GM18519 (cell line): ENCODE data around the gene KCNN2.

Experiments
- ATAC-seq: cut with Tn5 transposase; IDR thresholded peaks from one replicate; pipeline ENCODE4 v1.9.1; 2021; ENCODE audit warnings: mild to moderate bottlenecking, moderate library complexity; ENCODE audit not compliant: unreplicated experiment, low FRiP score

KCNN2 gene

DNA sequence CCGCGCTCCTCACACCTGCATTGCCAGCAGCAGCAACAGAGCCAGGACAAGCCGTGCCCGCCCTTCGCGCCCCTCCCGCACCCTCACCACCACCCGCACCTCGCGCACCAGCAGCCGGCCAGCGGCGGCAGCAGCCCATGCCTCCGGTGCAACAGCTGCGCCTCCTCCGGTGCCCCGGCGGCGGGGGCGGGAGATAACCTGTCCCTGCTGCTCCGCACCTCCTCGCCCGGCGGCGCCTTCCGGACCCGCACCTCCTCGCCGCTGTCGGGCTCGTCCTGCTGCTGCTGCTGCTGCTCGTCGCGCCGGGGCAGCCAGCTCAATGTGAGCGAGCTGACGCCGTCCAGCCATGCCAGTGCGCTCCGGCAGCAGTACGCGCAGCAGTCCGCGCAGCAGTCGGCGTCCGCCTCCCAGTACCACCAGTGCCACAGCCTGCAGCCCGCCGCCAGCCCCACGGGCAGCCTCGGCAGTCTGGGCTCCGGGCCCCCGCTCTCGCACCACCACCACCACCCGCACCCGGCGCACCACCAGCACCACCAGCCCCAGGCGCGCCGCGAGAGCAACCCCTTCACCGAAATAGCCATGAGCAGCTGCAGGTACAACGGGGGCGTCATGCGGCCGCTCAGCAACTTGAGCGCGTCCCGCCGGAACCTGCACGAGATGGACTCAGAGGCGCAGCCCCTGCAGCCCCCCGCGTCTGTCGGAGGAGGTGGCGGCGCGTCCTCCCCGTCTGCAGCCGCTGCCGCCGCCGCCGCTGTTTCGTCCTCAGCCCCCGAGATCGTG is 517 bp downstream of the KCNN2 start:
- peak; percentile 17 for ATAC-seq

- ATAC-seq = no peak
Observed at GRCh38 chr5:114362977-114363761, 1.3 kb downstream of the KCNN2 start.

GRCh38 chr5:114363837-114364236 is 2.0 kb downstream of the KCNN2 start:
- peak; percentile 24 for ATAC-seq

DNA sequence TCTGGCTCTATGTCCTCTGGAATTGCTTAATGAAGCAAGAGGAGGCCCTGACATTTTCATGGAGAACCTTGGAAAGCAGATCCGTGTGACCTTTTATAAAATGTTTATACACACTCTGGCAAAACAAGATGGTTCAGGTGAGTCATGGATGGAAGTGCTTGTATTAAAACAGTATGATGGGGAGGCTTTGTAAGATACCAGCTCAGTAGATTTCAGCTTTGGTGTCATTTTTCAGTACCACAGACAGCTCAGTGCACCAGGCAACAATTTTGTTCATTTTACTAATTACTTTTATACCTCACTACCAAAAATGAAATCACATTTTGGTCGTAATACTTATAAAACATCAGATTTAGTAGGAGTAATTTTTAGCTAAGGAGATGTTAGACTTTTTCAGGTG is 5.2 kb downstream of the KCNN2 start:
- ATAC-seq = no peak

GRCh38 chr5:114369680-114370417 is 8.0 kb downstream of the KCNN2 start:
- ATAC-seq = no peak

- no peak for ATAC-seq
Observed at GRCh38 chr5:114377050-114377844, 15.4 kb downstream of the KCNN2 start.

- ATAC-seq = no peak
Observed at GRCh38 chr5:114377946-114378345, 16.1 kb downstream of the KCNN2 start.

GRCh38 chr5:114380721-114381120 is 18.9 kb downstream of the KCNN2 start:
- no peak for ATAC-seq

DNA sequence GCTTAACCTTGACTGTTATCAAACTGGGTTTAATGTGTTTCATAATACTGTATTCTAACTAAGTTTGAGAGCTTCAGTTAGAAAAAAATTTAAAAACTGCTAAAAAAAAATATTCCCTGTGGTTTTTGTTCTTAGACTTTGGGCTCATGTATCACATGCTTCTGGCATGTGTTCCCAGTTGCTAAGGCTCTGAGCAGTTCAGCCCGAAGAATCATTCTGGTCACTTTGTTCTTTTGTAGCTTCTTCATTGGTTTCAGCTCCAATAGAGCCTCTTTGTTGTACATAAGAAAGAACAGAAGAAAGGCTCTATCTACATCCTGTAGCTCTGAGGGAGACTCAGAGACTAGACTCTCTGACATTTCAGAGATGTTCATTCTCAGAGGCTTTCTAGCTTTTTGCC is 25.6 kb downstream of the KCNN2 start:
- ATAC-seq = no peak

DNA sequence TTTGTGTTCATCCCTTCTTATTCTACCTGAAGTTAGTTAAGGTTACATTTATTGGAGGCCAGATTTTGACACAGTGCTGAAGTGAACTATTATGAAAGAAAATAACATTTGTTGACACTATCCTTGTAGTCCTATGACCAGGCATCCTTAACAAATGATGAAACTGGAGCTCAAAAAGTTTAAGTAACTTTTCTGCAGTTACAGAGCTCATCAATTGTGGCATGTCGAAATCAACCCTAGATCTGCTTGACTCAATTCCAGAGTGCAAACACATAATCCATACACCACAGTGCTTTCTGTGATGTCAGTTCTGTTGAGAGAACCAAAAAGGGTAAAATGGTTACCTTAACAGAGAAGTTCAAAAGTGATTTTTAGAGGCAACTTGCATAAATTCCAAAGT is 28.6 kb downstream of the KCNN2 start:
- ATAC-seq = no peak

- no peak for ATAC-seq
Observed at GRCh38 chr5:114391321-114391720, 29.5 kb downstream of the KCNN2 start.

- ATAC-seq = no peak
Observed at GRCh38 chr5:114393159-114393558, 31.3 kb downstream of the KCNN2 start.

GRCh38 chr5:114402206-114402605 is 40.3 kb downstream of the KCNN2 start:
- no peak for ATAC-seq

- ATAC-seq = no peak
Observed at GRCh38 chr5:114407783-114408182, 45.9 kb downstream of the KCNN2 start.

DNA sequence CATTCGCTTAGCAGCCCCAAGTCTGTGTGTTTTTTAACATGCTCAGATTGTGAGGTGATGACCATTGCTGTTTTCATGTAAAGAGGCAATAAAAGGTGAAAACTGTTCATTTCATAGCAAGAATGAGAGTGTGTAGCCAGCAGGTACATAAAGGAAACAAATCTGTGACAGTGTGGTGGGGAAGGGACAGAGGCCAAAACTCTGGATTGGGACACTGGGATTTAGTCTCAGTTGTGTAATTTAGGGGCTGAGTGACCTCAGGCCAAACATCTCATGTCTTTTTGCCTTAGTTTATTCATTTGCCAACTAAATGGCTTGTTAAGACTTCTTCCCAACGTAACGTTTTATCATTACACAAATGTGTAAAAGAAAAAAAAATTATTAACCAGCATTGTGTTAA is 47.0 kb downstream of the KCNN2 start:
- no peak for ATAC-seq

- no peak for ATAC-seq
Observed at GRCh38 chr5:114411380-114411931, 49.6 kb downstream of the KCNN2 start.

- peak; percentile 43 for ATAC-seq
Observed at GRCh38 chr5:114412510-114413171, 50.8 kb downstream of the KCNN2 start.

GRCh38 chr5:114415760-114416159 is 53.9 kb downstream of the KCNN2 start:
- ATAC-seq = no peak

DNA sequence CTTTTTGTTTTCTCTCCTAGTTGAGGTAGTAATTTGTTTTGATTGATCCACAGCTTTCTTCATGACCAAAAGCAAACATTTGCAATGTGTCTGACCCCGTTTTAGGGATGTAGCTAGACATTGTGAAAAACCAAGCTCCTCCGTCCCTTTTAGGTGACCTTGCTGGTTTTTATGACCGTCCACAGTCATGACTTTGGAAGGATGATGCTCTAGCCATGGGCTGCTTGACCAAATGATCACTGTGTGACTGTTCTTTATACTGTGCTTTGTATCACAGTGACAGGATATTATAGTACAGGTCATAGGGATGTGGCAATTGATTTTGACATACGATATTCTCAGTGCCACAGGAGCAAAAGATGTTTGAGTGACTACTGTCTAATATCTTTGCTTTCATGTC is 54.4 kb downstream of the KCNN2 start:
- no peak for ATAC-seq

DNA sequence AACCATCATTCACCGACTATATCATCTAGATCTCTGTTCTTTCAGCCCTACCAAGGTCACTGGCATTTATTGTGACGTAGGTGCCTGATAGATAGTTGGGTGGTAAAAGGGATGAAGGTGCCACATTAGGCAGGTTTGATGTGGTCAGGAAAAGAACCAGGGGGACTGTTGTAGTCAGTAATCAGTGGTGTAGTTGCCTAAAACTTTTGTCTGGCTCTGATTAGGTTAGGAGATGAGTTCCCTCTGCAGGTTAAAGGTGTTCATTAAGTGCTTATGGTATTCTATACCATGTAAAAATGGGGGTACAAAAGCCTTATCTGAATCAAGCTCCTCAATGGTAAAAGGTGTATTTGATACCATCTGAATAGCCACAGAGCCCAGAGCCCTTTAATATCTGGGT is 55.6 kb downstream of the KCNN2 start:
- no peak for ATAC-seq
